ENCODE results near the gene DYNC1I2.

The DYNC1I2 gene

GRCh38 chr2:171785450-171785849 is 98.2 kb downstream of the DYNC1I2 start:
- DNase-seq (ENCODE audit: low spot score), result no peak

GRCh38 chr2:171787333-171788072 is 100.2 kb downstream of the DYNC1I2 start:
- no peak for DNase-seq (ENCODE audit: low spot score)

GRCh38 chr2:171788316-171788993 is 101.2 kb downstream of the DYNC1I2 start:
- DNase-seq (ENCODE audit: low spot score), result no peak

- no peak for DNase-seq (ENCODE audit: low spot score)
These were observed 102.7 kb downstream of the DYNC1I2 start for GRCh38 chr2:171789956-171790355.

GRCh38 chr2:171791361-171791760 is 104.1 kb downstream of the DYNC1I2 start:
- DNase-seq (ENCODE audit: low spot score), result no peak

- DNase-seq (ENCODE audit: low spot score), result no peak
These were observed 104.9 kb downstream of the DYNC1I2 start for GRCh38 chr2:171792157-171792556.

- no peak for DNase-seq (ENCODE audit: low spot score)
These were observed 105.8 kb downstream of the DYNC1I2 start for GRCh38 chr2:171792886-171793580.

- no peak for DNase-seq (ENCODE audit: low spot score)
These were observed 106.7 kb downstream of the DYNC1I2 start for GRCh38 chr2:171793691-171794678.

GRCh38 chr2:171794918-171795317 is 107.6 kb downstream of the DYNC1I2 start:
- DNase-seq (ENCODE audit: low spot score), result no peak
